HepG2 (cell line): ENCODE data around the gene TRMT1. TPM values are rescaled to one million over a fixed set of nuclear protein-coding genes. Genes with fewer than 3 reads are reported as not detected.
A peak's percentile ranks its signal among the peaks of the same experiment; 100 is the strongest.

Source experiments
- AGO1 ChIP-seq: fragments of 200-400 bp; formaldehyde crosslinking; IDR thresholded peaks from 2 replicates; pipeline ENCODE4 v1.6.1; 2017; ENCODE audit warnings: mild to moderate bottlenecking, low read depth, low read length, moderate library complexity; ENCODE audit not compliant: poor library complexity, severe bottlenecking
- HOXA5 ChIP-seq: sonication (generic); formaldehyde crosslinking; IDR thresholded peaks from 2 replicates; pipeline ENCODE4 v1.4.0; 2020; ENCODE audit warnings: missing genetic modification reagents
- IRX3 ChIP-seq: sonication (generic); formaldehyde crosslinking; IDR thresholded peaks from 2 replicates; pipeline ENCODE4 v1.8.1; 2023; ENCODE audit warnings: mild to moderate bottlenecking, low read depth, missing genetic modification reagents, borderline replicate concordance
- MED13 ChIP-seq: sonication (generic); formaldehyde crosslinking; IDR thresholded peaks from 2 replicates; pipeline ENCODE4 v1.5.0; 2020; ENCODE audit warnings: missing genetic modification reagents
- PHF20 ChIP-seq: sonication (generic); formaldehyde crosslinking; IDR thresholded peaks from 2 replicates; pipeline ENCODE4 v1.5.0; 2020; ENCODE audit warnings: mild to moderate bottlenecking, missing genetic modification reagents
- PITX1 ChIP-seq: sonication (generic); formaldehyde crosslinking; IDR thresholded peaks from 2 replicates; pipeline ENCODE4 v1.5.1; 2020; ENCODE audit warnings: mild to moderate bottlenecking, missing genetic modification reagents
- POLR2A ChIP-seq, 2 experiments: IDR thresholded peaks; 2 replicates each; pipeline ENCODE4 v1.6.1; 2011; ENCODE audit warnings: low read depth in 2 of 2, low read length in 2 of 2, mild to moderate bottlenecking in 1 of 2, moderate library complexity in 1 of 2; ENCODE audit not compliant: insufficient read depth in 1 of 2
- RBM39 ChIP-seq: fragments of 200-400 bp; formaldehyde crosslinking; IDR thresholded peaks from one replicate; pipeline ENCODE4 v1.6.1; 2018; ENCODE audit warnings: antibody characterized with exemption, mild to moderate bottlenecking, low read depth, low read length; ENCODE audit not compliant: poor library complexity, severe bottlenecking
- RFXAP ChIP-seq: sonication (generic); formaldehyde crosslinking; IDR thresholded peaks from 2 replicates; pipeline ENCODE4 v1.4.0; 2020; ENCODE audit warnings: missing genetic modification reagents, borderline replicate concordance
- SKI ChIP-seq: fragments of 450-650 bp; IDR thresholded peaks from one replicate; pipeline ENCODE4 v1.6.1; 2018; ENCODE audit warnings: mild to moderate bottlenecking; ENCODE audit not compliant: partially characterized antibody
- SMC3 ChIP-seq: IDR thresholded peaks from 2 replicates; pipeline ENCODE4 v1.6.1; 2011; ENCODE audit warnings: low read length, improper control_type of control experiment
- ZBTB21 ChIP-seq: sonication (generic); formaldehyde crosslinking; IDR thresholded peaks from 2 replicates; pipeline ENCODE4 v1.4.0; 2020; ENCODE audit warnings: missing genetic modification reagents
- ZFP82 ChIP-seq: sonication (generic); formaldehyde crosslinking; IDR thresholded peaks from 2 replicates; pipeline ENCODE4 v1.5.1; 2020; ENCODE audit warnings: mild to moderate bottlenecking, missing genetic modification reagents, borderline replicate concordance
- ZNF3 ChIP-seq: IDR thresholded peaks from 2 replicates; pipeline ENCODE4 v1.7.0; 2017; ENCODE audit warnings: inconsistent platforms
- ZNF354B ChIP-seq: sonication (generic); formaldehyde crosslinking; IDR thresholded peaks from 2 replicates; pipeline ENCODE4 v1.8.0; 2022; ENCODE audit warnings: mild to moderate bottlenecking, missing genetic modification reagents
- ZNF614 ChIP-seq: IDR thresholded peaks from 2 replicates; pipeline ENCODE4 v1.6.1; 2018; ENCODE audit warnings: missing biosample characterization, missing genetic modification reagents, inconsistent platforms, borderline replicate concordance
- ZNF780A ChIP-seq: sonication (generic); formaldehyde crosslinking; IDR thresholded peaks from 2 replicates; pipeline ENCODE4 v1.8.0; 2022; ENCODE audit warnings: mild to moderate bottlenecking, missing genetic modification reagents, moderate library complexity
- ZNF878 ChIP-seq: sonication (generic); formaldehyde crosslinking; IDR thresholded peaks from 2 replicates; pipeline ENCODE4 v1.8.1; 2023; ENCODE audit warnings: mild to moderate bottlenecking, missing genetic modification reagents, moderate library complexity
- ZZZ3 ChIP-seq: sonication (generic); formaldehyde crosslinking; IDR thresholded peaks from 2 replicates; pipeline ENCODE4 v1.4.0; 2020; ENCODE audit warnings: missing genetic modification reagents, mild to moderate bottlenecking, borderline replicate concordance
- polyA plus RNA-seq, 8 experiments: library from polyadenylated mRNA; depleted of rRNA in 3 of 8; stranded (reverse) in 7 of 8; unstranded in 1 of 8; fragments of >200 nt; fragmentation: Illumina TruSeq in 4 of 8; extraction: Trizol in 4 of 8; gene quantifications; 2 replicates each; pipeline versions ENCODE4 v1.2.1 to v1.2.3, GENCODE V29; 2011 to 2016; ENCODE audit warnings: low read depth in 4 of 8, missing spikeins in 1 of 8, mixed read lengths in 1 of 8; ENCODE audit not compliant: insufficient read depth in 1 of 8
- total RNA-seq, 5 experiments: library from RNA; depleted of rRNA; stranded (reverse); fragments of >200 nt; fragmentation: Illumina TruSeq; extraction: Trizol; gene quantifications; 2 replicates each; pipeline ENCODE4 v1.2.3, GENCODE V29; 2016; ENCODE audit warnings: low read depth in 1 of 5
- TF ChIP-seq, protein P1 (sequence below): sonication (generic); formaldehyde crosslinking; IDR thresholded peaks from 2 replicates; pipeline ENCODE4 v1.5.1; 2020; ENCODE audit warnings: missing genetic modification reagents, mild to moderate bottlenecking, borderline replicate concordance
- TF ChIP-seq, protein P2 (sequence below): fragments of 450-650 bp; IDR thresholded peaks from 2 replicates; pipeline ENCODE4 v1.6.1; 2016
- TF ChIP-seq, protein P3 (sequence below): sonication (generic); formaldehyde crosslinking; IDR thresholded peaks from 2 replicates; pipeline ENCODE4 v1.4.0; 2020; ENCODE audit warnings: missing genetic modification reagents
- TF ChIP-seq, protein P4 (sequence below): sonication (generic); formaldehyde crosslinking; IDR thresholded peaks from 2 replicates; pipeline ENCODE4 v1.4.0; 2020; ENCODE audit warnings: missing genetic modification reagents

Gene TRMT1
- total and polyA plus RNA-seq, 2 of the 13 experiments (the other 11 are each of a cell fraction or from before 2014, with no cell fraction given), result 35.5 to 44.1 TPM

DNA sequence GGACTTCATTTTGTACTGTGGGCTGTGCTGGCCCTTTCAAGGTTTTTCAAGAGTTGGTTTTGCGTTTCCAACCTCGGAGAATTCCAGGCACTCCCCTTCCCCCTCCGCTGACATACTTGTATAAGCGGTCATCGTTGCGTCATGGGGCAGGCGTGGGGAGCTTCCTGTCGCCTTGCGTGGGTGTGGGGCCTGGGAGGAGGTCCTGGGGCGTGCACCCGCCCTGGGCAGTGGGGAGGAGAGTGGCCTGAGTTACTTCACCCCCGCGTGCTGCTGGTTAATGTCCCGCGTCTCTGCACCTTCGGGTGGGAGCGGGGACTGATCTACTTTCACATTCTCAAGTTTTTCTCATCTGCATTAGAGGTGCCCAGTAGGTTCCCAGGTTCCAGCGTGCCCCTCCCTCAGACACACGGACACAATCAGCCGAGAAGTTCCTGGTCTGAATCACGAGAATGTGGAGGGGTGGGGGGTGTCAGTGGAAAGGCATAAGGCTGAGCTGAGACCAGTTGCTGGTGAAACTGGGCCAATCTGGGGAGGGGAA is 37.8 kb upstream of the TRMT1 start (continued):
- TF ChIP-seq ZNF878 (CRISPR knock-in tag) (0 out of 2 replicates have a peak, but pooled peaks have one; percentile 66), ZNF354B (0 out of 2 replicates have a peak, but pooled peaks have one; percentile 44), ZNF3 (CRISPR knock-in tag) (no peak), POLR2A (IDR thresholded peaks at IDR 0.05; ENCODE audit: insufficient read depth in 1 of 2, low read depth in 2 of 2, low read length in 2 of 2) (peak; percentile 34 to 43; a peak in 1 of 4 replicates), SKI (no peak), RBM39 (peak; percentile 31), HOXA5 (CRISPR knock-in tag) (no peak), ZZZ3 (CRISPR knock-in tag) (no peak), ZNF780A (CRISPR knock-in tag) (no peak), ZBTB21 (peak; percentile 91), ZFP82 (CRISPR knock-in tag) (no peak), PHF20 (CRISPR knock-in tag) (no peak), AGO1 (peak; percentile 95), PITX1 (CRISPR knock-in tag) (no peak), SMC3 (no peak), MED13 (CRISPR knock-in tag) (no peak), IRX3 (CRISPR knock-in tag) (no peak), ZNF614 (CRISPR knock-in tag) (no peak), RFXAP (CRISPR knock-in tag) (no peak)
- TF ChIP-seq, protein P1, sequence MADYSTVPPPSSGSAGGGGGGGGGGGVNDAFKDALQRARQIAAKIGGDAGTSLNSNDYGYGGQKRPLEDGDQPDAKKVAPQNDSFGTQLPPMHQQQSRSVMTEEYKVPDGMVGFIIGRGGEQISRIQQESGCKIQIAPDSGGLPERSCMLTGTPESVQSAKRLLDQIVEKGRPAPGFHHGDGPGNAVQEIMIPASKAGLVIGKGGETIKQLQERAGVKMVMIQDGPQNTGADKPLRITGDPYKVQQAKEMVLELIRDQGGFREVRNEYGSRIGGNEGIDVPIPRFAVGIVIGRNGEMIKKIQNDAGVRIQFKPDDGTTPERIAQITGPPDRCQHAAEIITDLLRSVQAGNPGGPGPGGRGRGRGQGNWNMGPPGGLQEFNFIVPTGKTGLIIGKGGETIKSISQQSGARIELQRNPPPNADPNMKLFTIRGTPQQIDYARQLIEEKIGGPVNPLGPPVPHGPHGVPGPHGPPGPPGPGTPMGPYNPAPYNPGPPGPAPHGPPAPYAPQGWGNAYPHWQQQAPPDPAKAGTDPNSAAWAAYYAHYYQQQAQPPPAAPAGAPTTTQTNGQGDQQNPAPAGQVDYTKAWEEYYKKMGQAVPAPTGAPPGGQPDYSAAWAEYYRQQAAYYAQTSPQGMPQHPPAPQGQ (CRISPR knock-in tag), result no peak
- TF ChIP-seq, protein P2, sequence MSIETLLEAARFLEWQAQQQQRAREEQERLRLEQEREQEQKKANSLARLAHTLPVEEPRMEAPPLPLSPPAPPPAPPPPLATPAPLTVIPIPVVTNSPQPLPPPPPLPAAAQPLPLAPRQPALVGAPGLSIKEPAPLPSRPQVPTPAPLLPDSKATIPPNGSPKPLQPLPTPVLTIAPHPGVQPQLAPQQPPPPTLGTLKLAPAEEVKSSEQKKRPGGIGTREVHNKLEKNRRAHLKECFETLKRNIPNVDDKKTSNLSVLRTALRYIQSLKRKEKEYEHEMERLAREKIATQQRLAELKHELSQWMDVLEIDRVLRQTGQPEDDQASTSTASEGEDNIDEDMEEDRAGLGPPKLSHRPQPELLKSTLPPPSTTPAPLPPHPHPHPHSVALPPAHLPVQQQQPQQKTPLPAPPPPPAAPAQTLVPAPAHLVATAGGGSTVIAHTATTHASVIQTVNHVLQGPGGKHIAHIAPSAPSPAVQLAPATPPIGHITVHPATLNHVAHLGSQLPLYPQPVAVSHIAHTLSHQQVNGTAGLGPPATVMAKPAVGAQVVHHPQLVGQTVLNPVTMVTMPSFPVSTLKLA, result no peak
- TF ChIP-seq, protein P3, sequence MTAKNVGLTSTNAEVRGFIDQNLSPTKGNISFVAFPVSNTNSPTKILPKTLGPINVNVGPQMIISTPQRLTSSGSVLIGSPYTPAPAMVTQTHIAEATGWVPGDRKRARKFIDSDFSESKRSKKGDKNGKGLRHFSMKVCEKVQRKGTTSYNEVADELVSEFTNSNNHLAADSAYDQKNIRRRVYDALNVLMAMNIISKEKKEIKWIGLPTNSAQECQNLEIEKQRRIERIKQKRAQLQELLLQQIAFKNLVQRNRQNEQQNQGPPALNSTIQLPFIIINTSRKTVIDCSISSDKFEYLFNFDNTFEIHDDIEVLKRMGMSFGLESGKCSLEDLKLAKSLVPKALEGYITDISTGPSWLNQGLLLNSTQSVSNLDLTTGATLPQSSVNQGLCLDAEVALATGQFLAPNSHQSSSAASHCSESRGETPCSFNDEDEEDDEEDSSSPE (CRISPR knock-in tag), result no peak
- TF ChIP-seq, protein P4, sequence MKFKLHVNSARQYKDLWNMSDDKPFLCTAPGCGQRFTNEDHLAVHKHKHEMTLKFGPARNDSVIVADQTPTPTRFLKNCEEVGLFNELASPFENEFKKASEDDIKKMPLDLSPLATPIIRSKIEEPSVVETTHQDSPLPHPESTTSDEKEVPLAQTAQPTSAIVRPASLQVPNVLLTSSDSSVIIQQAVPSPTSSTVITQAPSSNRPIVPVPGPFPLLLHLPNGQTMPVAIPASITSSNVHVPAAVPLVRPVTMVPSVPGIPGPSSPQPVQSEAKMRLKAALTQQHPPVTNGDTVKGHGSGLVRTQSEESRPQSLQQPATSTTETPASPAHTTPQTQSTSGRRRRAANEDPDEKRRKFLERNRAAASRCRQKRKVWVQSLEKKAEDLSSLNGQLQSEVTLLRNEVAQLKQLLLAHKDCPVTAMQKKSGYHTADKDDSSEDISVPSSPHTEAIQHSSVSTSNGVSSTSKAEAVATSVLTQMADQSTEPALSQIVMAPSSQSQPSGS, result peak; percentile 21; the same call in 1 of the 2 replicates
